Measurements from ENCODE around the gene TBX2.

DNA sequence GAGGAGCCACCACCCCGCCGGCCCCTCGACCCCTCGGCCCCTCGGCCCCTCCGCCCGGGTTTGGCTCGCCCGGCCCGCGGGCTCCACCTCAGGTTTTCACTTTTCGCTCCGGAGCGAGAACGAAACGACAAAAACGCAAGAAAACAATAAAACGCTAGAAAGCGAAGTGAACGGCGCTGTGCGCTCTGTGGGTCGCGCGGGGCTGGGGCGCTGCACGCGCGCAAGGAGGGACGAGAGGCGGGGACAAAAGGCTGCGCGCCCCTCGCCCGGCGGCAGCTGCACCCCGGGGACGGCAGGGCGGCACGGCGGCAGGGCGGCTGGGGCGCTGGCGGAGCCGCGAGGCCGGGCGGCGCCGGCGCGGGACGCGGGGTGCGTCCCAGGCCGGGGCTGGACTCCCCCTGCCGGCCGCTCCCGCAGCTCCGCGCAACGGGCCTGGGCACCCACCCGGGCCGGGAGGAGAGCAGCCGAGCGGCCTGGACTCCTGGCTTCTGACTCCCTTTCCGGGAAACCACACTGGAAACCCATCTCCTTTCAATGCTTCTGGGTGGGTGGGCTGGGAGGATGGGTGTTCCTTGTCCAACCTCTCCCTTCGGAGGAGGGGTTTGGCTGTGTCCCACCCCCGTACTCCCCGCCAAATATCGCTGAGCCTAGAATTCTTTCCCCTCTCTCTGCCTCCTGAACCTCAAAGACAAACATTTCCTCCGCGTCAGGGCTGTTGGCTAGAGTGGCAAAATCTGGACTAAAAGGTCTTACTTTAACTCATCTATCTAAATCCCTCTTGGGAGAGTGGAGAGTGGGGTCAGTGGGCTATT is 9.9 kb downstream of the TBX2 start:
- TF ChIP-seq CTCF (tag by site-specific recombination; IDR thresholded peaks at IDR 0.05) (no peak; the same call in 1 of the 2 replicates), ZNF416 (tag by site-specific recombination; IDR thresholded peaks at IDR 0.05) (no peak), ZNF175 (tag by site-specific recombination; IDR thresholded peaks at IDR 0.05) (no peak), ZNF239 (tag by site-specific recombination; IDR thresholded peaks at IDR 0.05) (no peak), ZNF341 (tag by site-specific recombination; IDR thresholded peaks at IDR 0.05; ENCODE audit: low read depth) (no peak), YY1 (tag by site-specific recombination; IDR thresholded peaks at IDR 0.05) (no peak), SP2 (tag by site-specific recombination; IDR thresholded peaks at IDR 0.05) (peak; percentile 39; the same call in 1 of the 2 replicates), ZNF658 (tag by site-specific recombination; IDR thresholded peaks at IDR 0.05) (no peak), ZNF610 (tag by site-specific recombination; IDR thresholded peaks at IDR 0.05; ENCODE audit: borderline replicate concordance) (no peak), ZNF292 (tag by site-specific recombination; IDR thresholded peaks at IDR 0.05; ENCODE audit: borderline replicate concordance, low read depth) (no peak)
